Measurements from ENCODE around the gene MEGF6. TPM values are rescaled to one million over a fixed set of nuclear protein-coding genes. Genes with fewer than 3 reads are reported as not detected.

The MEGF6 gene
- total RNA-seq, 1 experiment from 2014 or later: 21.3 TPM

GRCh38 chr1:3625151-3625907, 14.0 kb upstream of the MEGF6 start:
- Histone ChIP-seq H3K79me2 (ENCODE audit: insufficient read depth, low read length) (no peaks in the 10 kb centered on the region), H2BK12ac (ENCODE audit: insufficient read length, low read depth, low read length) (no peak overlapping the region), H3K18ac (ENCODE audit: insufficient read length, low read depth, low read length) (no peak overlapping the region), H3K27me3 (ENCODE audit: insufficient read depth, low read length) (no peaks in the 10 kb centered on the region), H4K20me1 (ENCODE audit: control insufficient read depth, insufficient read depth, insufficient read length) (no peaks in the 10 kb centered on the region), H4K91ac (ENCODE audit: insufficient read length, low read depth, low read length) (no peak overlapping the region), H4K5ac (ENCODE audit: insufficient read length, low read depth, low read length) (no peak overlapping the region), H4K8ac (replicated peaks; ENCODE audit: insufficient read length, low read depth, low read length) (no peak overlapping the region), H2BK15ac (ENCODE audit: low read depth, low read length) (no peak overlapping the region), H2AK5ac (ENCODE audit: insufficient read length, low read length) (no peak overlapping the region), H3K23me2 (ENCODE audit: insufficient read length, low read depth, low read length, poor library complexity, severe bottlenecking) (peaks cover 9% of the 10 kb centered on the region), H2BK20ac (ENCODE audit: low read depth, low read length, poor library complexity, severe bottlenecking) (no peak overlapping the region), H2BK120ac (ENCODE audit: low read depth, low read length, poor library complexity, severe bottlenecking) (no peak overlapping the region), H3K56ac (ENCODE audit: insufficient read length, low read depth, low read length) (no peak overlapping the region), H3K9me3 (ENCODE audit: control insufficient read depth, low read depth, low read length) (no peaks in the 10 kb centered on the region), H3K4me1 (ENCODE audit: insufficient read depth, low read length) (no peaks in the 10 kb centered on the region), H2BK5ac (ENCODE audit: insufficient read length, low read length) (no peak overlapping the region), H3K23ac (ENCODE audit: insufficient read length, low read depth, low read length) (no peak overlapping the region), H3K27ac (ENCODE audit: insufficient read length, low read depth, low read length) (no peak overlapping the region), H2AFZ (ENCODE audit: low read length) (no peak overlapping the region), H3K4ac (ENCODE audit: low read depth, low read length) (no peak overlapping the region), H3K4me2 (ENCODE audit: insufficient read depth, insufficient read length, low read length) (peak overlapping the region; percentile 42), H3T11ph (ENCODE audit: low read length) (no peak overlapping the region), H3K9ac (ENCODE audit: extremely low read depth, insufficient read length, low read length) (peak overlapping the region; percentile 48), H3K14ac (ENCODE audit: insufficient read depth, low read length) (no peak overlapping the region; the same call in 1 of the 2 replicates), H3K79me1 (ENCODE audit: insufficient read depth, low read depth, low read length, poor library complexity, severe bottlenecking) (no peaks in the 10 kb centered on the region)
- WGBS (ENCODE audit: extremely low coverage, insufficient read length, low lambda C conversion rate): no CpG with 5 or more reads among the region's 71 CpGs
- Mint-ChIP-seq H3K36me3 (ENCODE audit: insufficient read depth in 1 of 3, low read depth in 3 of 3) (peaks cover 3 to 28% (median 27%) of the 10 kb centered on the region in 3 experiments; a peak in 5 of 7 replicates), H3K9me3 (no peaks in the 10 kb centered on the region), H3K4me3 (peak overlapping the region; percentile 87 to 92), H3K27ac (no peak overlapping the region), H3K4me1 (peaks cover 11% of the 10 kb centered on the region in 2 experiments), H3K27me3 (ENCODE audit: low read depth) (peaks cover 13% of the 10 kb centered on the region)
- TF ChIP-seq, protein P1, sequence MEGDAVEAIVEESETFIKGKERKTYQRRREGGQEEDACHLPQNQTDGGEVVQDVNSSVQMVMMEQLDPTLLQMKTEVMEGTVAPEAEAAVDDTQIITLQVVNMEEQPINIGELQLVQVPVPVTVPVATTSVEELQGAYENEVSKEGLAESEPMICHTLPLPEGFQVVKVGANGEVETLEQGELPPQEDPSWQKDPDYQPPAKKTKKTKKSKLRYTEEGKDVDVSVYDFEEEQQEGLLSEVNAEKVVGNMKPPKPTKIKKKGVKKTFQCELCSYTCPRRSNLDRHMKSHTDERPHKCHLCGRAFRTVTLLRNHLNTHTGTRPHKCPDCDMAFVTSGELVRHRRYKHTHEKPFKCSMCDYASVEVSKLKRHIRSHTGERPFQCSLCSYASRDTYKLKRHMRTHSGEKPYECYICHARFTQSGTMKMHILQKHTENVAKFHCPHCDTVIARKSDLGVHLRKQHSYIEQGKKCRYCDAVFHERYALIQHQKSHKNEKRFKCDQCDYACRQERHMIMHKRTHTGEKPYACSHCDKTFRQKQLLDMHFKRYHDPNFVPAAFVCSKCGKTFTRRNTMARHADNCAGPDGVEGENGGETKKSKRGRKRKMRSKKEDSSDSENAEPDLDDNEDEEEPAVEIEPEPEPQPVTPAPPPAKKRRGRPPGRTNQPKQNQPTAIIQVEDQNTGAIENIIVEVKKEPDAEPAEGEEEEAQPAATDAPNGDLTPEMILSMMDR (conservative IDR thresholded peaks at IDR 0.05): no peak
- DNase-seq: no peak
